Stimulated activated CD4-positive, alpha-beta T cell treated with anti-CD3 and anti-CD28 coated beads, Interleukin-12 subunit alpha, Interleukin-12 subunit beta, amount 100 ng/mL, for 48 hours (primary cell): Measurements from ENCODE around the gene RUFY4.

Experiments used
- DNase-seq, 3 donors: peaks; one replicate each; pipeline ENCODE4 v3.0.0-alpha.2; 2020; ENCODE audit warnings: low read depth in 2 of 3, low spot score in 1 of 3

RUFY4 gene

GRCh38 chr2:218068721-218069334 is at the start of gene RUFY4:
Gene RUFY4 (plus strand): TSS chr2:218069253. CDS start chr2:218070606, 1,353 bp downstream.
- DNase-seq, result peak; percentile 39 to 63 (median 41)

DNA sequence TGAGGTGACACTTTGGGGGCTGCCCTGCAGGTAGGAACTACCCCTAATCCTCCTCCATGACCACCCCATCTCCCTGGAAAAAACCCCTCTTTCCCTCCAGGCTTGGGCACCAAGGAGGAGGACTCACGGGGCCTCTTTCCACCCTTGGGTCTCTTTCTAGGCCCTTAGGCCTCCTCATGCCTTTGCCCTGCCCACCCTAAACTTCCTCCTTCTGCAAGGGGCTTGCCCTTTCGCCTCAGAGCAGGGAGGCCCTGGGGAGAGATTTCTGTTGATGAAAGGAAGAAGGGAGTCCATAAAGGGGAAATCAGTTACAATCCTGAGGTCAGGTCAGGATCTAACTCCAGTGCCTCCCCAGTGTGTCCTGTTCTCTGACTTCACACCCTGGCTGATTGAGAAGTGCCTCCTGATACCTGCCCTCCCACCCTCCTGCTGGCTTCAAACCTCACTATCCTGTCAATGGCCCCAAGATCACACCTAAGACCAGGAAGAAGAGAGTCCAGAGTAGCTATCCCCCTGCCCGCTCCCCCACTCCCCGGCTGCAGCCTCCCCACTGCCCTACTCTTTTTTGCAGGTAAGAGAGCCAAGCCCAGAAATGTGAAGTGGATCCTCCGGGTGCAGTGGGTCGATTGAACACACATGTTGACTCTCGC is 49.5 kb upstream of the RUFY4 start:
- DNase-seq, result no peak

GRCh38 chr2:218020281-218020680 is 48.8 kb upstream of the RUFY4 start:
- no peak for DNase-seq

DNA sequence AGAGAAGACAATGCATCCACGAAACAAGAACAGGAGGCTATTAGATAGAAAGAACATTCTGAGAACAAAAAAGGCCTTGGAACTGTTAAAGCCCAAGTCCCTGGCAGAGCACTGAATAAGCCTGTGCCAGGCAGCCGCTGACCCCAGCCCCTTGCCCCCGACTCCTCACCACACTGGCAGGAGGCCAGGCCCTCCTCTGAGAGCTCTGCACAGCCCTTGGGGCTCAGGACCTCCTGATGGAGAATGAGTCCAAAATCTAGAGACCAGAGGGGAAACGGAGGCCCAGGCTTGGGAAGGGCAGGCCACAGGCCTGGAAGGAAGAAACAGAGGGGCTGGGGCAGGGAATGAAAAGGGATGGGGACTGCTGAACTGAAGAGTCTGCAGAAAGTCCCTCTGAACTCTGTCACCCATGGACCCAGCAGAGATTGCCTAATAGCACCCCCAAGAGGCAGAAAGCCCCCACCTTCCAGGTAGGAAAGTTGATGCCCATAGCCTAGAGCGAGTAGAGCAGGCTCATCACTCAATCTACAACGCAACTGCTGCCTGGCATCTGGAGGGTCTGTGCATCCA is 48.0 kb upstream of the RUFY4 start:
- no peak for DNase-seq

DNA sequence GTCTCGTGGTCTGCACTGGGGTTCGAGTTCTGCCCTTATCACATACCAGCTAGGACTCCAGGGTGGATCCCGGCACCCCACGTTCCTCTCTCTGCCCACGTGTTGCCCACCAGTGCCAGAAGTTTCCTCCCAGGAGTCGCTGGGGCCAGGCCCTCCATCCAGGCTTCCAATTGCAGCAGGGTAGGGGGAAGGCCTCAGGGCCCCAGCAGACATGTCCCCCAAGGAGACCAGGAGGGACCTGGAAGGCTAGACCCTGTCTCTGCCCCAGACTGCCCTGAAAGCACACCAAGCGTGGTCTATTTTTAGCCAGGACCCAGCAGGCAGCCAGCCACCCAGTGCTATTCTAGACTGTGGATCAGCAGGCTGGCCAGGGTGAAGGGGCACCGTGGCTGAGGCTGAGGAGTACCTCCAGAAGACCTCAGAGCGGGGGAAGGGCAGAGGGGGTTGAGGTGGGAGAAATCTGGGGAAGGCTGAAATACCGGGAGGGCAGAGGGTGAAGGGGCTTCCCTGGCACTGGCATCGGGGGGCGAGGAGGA is 47.4 kb upstream of the RUFY4 start:
- DNase-seq, result no peak

DNA sequence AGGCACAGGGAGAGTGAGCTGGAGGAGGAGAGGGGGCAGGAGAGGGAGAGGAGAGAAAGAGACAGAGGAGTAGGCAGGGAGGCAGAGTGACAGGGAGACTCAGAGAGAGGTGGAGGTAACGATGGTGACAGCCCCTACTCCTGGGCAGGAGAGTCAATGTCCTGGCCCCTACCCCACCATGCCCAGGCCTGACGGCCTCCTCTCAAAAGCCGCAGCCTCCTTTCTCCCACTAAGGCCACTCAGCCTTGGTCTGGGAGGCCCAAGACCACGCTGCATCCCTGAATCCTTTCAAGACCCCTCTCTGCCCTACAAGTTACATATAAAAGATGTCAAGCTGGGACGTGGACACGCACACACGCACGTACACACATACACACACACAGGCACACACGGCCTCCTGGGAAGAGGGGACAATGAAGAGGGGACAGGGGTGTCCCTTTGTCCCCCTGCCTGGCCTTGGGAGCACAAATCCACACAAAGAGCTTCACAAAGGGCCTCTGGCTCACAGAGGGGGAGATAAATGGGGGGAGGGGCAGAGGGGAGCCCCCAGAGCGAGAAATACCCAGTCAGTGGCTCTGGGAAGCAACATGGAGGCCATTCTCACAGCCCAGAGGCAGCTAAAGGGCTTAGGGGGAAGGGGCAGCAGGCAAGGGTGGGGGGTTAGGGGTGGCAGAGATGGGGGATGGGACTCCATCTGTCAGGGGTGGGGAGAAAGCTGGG is 46.8 kb upstream of the RUFY4 start:
- DNase-seq, result no peak

DNA sequence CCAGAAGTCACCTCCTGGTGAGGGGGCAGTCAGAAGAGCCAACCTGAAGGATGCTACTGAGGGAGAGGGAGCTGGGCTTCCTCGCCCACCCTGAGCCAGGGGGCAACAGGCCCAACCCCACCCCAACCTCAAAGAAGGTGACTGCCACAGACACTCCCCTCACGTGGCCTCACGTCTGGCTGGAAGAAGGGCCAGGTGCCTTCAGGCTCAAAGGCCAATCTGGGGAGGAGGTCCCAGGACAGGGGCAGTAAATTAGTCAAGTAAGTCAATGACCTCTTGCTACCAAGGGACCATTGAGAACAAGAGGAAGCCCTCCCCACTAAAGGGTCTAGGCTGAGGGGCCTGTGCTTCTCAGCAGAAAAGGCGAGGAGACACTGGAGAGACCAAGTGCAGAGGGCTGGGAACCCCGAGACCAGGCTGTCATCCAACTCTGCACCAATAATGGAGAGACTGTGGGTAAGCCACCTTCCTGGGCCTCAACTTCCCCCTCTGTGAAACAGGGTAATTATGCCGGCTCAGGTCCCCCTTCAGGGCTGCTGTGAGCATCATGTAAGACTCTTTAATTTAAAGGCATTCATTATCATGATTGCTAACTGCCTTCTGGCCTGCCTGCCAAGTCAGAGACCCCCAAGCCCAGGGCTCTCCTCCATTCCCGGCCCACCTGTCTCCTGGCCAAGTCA is 46.1 kb upstream of the RUFY4 start:
- no peak for DNase-seq

- DNase-seq, result no peak
These were observed 45.4 kb upstream of the RUFY4 start for GRCh38 chr2:218023636-218024035.

DNA sequence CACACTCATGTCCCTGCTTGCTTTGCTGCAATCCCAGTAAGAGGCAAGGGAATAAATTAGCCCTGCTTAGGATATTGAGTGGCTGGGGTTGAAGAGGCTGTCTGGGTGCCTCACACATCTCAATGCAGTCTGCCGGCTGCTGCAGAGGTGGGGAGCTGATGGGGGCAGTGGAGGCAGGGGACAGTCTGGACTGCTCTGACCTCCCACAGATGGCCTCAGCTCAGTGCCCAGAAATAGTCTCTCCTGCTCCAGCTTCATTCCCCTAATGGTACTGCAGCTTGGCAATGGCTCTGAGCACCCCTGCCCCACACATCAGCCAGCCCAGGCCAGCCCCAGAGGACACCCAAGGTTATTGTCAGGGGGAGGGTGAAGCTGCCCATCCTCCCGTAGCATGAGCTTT is 44.7 kb upstream of the RUFY4 start:
- no peak for DNase-seq

DNA sequence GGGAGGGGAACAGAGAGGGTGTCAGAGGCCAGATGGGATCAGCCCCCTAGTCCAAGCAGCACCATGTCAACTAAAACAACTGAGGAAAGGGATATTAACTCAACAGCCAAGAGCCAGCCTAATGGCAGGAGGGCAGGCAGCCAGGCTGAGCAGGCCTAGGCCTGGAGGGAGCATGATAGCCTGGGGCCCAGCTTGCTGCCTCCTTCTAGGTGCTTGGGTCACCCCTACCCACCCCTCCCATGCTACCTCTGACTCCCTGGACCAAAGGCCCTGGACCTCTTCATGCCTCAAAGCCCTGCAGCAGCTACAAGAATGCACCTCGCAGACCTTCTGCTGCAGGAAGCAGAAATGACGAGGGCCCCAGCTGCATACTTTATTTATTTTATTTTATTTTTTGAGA is 44.2 kb upstream of the RUFY4 start:
- DNase-seq, result no peak

GRCh38 chr2:218026244-218026643 is 42.8 kb upstream of the RUFY4 start:
- no peak for DNase-seq

DNA sequence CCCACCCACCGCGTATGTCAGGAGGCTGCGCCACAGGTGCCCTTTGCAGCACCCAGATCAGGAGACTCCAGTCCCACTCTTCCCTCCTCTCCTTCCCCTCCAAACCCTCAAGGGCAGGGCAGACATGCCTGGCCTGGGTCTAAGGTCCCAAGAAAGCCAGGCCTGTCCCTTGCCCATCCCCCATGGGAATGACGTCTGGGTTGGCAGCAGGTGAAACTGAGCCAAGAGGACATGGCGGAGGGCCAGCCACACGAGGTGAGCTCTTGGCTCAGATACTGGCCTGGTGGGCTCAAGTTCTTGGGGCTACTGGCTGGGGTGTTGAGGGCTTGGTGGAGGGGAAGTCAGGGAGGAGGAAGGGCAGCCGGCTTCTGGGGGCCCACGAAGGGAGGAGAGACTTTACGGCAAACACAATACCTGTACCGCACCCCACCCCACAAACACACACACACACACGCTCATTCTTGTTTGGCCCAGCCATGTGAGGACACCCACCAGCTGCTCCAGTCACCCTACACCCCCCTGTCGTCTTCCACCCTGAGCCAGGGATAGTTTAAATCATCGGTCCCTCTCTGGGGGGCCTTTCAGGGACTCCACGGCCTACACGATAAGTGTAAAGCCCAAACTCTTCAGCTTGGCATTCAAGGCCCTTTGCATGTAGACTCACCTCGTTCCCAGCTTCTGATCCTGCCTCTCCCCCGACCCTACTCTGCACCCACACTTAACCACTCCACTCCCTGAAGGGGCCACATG is 42.2 kb upstream of the RUFY4 start:
- DNase-seq, result no peak

GRCh38 chr2:218027426-218028188 is 41.4 kb upstream of the RUFY4 start:
- DNase-seq, result no peak

DNA sequence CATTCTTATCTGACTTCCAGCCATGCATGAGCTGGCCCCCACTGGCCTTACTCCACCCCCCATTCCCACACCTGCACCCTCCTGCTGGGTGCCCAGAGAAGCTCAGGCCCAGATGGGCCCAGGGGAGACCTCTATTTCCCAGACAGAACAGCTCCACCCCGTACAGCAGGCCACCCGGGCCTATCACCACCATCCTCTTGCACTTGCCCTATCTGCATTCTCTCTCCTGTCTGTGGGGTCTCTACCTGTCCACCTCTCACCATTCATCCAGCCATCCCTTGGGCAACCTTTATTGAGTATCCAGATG is 40.9 kb upstream of the RUFY4 start:
- DNase-seq, result no peak

- DNase-seq, result no peak
These were observed 40.3 kb upstream of the RUFY4 start for GRCh38 chr2:218028562-218029348.

- no peak for DNase-seq
These were observed 39.4 kb upstream of the RUFY4 start for GRCh38 chr2:218029366-218030360.

DNA sequence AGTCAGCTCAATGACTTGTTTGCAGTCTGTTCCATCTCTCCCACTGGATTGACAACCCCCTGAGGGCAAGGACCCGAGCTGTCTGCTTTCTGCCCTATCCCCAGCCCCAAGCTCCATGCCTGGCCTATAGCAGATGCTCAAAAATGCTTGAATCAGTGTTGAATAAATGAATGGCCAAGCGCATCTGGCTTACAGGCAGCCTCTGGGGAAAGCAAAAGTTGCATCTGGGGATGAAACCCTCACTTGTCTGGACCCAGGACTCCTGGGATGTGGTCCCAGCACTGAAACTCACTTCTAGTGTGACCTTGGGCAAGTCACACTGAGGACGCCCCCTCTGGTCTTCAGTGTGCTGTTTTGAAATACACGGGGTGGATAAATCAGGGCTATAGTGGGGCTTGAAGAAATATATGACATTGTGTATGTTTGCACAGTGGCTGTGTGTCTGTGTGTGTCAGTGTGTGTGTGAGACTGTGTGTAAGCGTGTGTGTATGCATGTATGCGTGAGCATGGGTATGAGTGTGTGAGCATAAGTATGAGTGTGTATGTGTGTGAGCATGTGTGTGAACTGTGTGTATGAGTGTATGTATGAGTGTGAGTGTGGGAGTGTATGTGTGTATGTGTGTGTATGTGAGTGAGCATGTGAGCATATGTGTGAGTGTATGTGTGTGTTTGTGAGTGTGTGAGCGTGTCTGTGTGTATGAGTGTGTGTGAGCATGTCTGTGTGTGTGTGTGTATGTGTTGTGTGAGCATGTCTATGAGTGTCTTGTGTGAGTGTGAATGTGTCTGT is 38.5 kb upstream of the RUFY4 start:
- DNase-seq, result no peak
